GM19463 (cell line): ENCODE measurements around the gene ADAP1.

ENCODE experiments used
- ATAC-seq: cut with Tn5 transposase; IDR thresholded peaks from one replicate; pipeline ENCODE4 v1.9.1; 2021; ENCODE audit warnings: mild to moderate bottlenecking, moderate library complexity; ENCODE audit not compliant: unreplicated experiment

The ADAP1 gene

GRCh38 chr7:869348-869747 lies 85.1 kb downstream of the ADAP1 start:
- no peak for ATAC-seq

- ATAC-seq: no peak
Observed at GRCh38 chr7:868189-868486, 86.3 kb downstream of the ADAP1 start.

GRCh38 chr7:867406-868188 lies 86.9 kb downstream of the ADAP1 start:
- no peak for ATAC-seq

GRCh38 chr7:867001-867405 lies 87.5 kb downstream of the ADAP1 start:
- ATAC-seq: no peak

- no peak for ATAC-seq
Observed at GRCh38 chr7:865921-866320, 88.6 kb downstream of the ADAP1 start.

GRCh38 chr7:863106-863505 lies 91.4 kb downstream of the ADAP1 start:
- no peak for ATAC-seq

- ATAC-seq: no peak
Observed at GRCh38 chr7:862157-862556, 92.3 kb downstream of the ADAP1 start.

- ATAC-seq: no peak
Observed at GRCh38 chr7:861222-861621, 93.3 kb downstream of the ADAP1 start.

GRCh38 chr7:860149-860548 lies 94.3 kb downstream of the ADAP1 start:
- ATAC-seq: no peak

GRCh38 chr7:859359-860030 lies 95.0 kb downstream of the ADAP1 start:
- no peak for ATAC-seq

GRCh38 chr7:857661-858060 lies 96.8 kb downstream of the ADAP1 start:
- no peak for ATAC-seq

GRCh38 chr7:856444-857095 lies 97.9 kb downstream of the ADAP1 start:
- ATAC-seq: no peak

- ATAC-seq: no peak
Observed at GRCh38 chr7:855686-856369, 98.7 kb downstream of the ADAP1 start.

- ATAC-seq: no peak
Observed at GRCh38 chr7:854118-854775, 100.2 kb downstream of the ADAP1 start.

GRCh38 chr7:853366-854117 lies 100.9 kb downstream of the ADAP1 start:
- ATAC-seq: no peak

GRCh38 chr7:851204-851603 lies 103.3 kb downstream of the ADAP1 start:
- ATAC-seq: no peak

- ATAC-seq: no peak
Observed at GRCh38 chr7:849781-850180, 104.7 kb downstream of the ADAP1 start.

- ATAC-seq: no peak
Observed at GRCh38 chr7:849145-849544, 105.3 kb downstream of the ADAP1 start.
